Measurements from ENCODE around the gene NME2.
A peak's percentile ranks its signal among the peaks of the same experiment; 100 is the strongest.
"Not testable (repeated sequence)": the region's sequence is repeated elsewhere in the genome, so short reads cannot be mapped to it uniquely, and the experiment has no call there.

NME2 gene

DNA sequence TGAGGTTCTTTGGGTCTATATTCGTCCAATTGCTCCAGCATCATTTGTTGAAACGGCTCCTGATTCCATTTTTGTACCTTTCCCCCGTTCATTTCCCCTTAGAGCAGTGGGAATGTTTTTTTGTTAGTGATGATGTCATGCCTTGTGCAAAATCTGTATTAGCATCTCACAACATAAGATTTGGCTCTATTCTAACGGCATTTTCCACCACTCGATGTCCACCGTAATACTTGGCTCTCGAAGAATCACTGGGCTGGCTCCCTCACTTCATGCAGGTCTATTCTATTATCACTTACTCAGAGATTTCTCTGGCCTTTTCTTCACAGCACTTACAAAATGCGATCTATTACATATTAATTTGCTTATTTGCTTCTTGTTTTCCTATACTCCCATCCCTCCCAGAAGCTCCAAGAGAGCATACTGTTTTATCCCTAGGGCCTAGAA, 13.4 kb upstream of the NME2 start:
- no peak for DNase-seq (ENCODE audit: low read depth in 2 of 2, low spot score in 1 of 2)

- DNase-seq (ENCODE audit: low read depth in 2 of 2, low spot score in 1 of 2), result peak; percentile 89 to 98
Observed at GRCh38 chr17:51153210-51154072, 12.8 kb upstream of the NME2 start, which contains the start of gene NME1. NME1 (plus strand) TSS chr17:51153559; CDS start chr17:51155655, 2,096 bp downstream.

DNA sequence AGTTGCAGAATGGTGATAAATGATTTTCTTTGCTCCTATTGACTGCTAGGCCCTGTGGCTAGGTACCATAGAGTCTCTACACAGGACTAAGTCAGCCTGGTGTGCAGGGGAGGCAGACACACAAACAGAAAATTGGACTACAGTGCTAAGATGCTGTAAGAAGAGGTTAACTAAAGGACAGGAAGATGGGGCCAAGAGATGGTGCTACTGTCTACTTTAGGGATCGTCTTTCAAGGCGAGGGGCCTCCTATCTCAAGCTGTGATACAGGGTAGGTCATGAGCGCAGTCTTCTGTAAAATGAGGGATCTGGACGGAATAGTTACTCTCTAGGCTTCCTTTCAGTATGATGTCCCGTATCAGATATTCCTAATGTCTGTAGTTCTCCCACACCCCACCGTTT, 12.0 kb upstream of the NME2 start:
- no peak for DNase-seq (ENCODE audit: low read depth in 2 of 2, low spot score in 1 of 2)

DNA sequence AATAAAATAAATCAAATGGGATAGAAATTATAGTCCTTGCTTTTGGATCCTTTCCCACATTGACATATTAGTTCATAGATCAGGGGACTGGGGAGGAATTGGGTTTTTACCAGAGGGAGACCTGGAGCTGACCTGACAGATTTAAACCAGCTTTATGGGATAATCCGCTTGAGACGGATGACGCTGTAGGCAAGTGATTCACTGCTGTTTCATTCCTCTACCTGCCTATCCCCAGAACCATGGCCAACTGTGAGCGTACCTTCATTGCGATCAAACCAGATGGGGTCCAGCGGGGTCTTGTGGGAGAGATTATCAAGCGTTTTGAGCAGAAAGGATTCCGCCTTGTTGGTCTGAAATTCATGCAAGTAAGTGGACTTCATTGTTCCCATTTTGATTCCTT, 10.8 kb upstream of the NME2 start:
- no peak for DNase-seq (ENCODE audit: low read depth in 2 of 2, low spot score in 1 of 2)

DNA sequence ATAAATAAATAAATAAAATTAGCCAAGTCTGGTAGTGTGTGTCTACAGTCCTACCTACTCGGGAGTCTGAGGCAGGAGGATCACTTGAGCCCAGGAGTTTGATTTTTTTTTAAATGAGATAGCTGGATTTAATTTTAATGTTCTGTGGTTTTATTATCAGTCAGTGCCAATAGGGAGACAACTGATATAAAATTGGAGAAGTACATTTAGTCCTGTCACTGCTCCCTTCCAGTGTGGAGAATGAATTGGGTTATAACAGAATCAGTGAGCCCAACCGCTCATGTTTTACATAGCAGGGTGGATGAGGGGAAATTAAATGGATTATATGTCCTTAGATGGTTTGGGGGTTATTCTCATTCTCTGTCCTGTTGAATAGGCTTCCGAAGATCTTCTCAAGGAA, 6.6 kb upstream of the NME2 start:
- no peak for DNase-seq (ENCODE audit: low read depth in 2 of 2, low spot score in 1 of 2)

DNA sequence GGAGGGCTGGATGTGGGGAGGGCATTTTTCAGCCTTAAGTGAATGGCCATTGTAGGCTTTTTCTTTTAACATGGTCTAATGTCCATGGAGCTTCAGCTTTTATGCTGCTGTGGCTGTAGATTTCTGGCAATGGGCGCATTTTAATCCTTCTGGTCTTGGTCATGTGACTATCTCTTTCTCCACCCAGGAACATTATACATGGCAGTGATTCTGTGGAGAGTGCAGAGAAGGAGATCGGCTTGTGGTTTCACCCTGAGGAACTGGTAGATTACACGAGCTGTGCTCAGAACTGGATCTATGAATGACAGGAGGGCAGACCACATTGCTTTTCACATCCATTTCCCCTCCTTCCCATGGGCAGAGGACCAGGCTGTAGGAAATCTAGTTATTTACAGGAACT, 4.7 kb upstream of the NME2 start:
- no peak for DNase-seq (ENCODE audit: low read depth in 2 of 2, low spot score in 1 of 2)

DNA sequence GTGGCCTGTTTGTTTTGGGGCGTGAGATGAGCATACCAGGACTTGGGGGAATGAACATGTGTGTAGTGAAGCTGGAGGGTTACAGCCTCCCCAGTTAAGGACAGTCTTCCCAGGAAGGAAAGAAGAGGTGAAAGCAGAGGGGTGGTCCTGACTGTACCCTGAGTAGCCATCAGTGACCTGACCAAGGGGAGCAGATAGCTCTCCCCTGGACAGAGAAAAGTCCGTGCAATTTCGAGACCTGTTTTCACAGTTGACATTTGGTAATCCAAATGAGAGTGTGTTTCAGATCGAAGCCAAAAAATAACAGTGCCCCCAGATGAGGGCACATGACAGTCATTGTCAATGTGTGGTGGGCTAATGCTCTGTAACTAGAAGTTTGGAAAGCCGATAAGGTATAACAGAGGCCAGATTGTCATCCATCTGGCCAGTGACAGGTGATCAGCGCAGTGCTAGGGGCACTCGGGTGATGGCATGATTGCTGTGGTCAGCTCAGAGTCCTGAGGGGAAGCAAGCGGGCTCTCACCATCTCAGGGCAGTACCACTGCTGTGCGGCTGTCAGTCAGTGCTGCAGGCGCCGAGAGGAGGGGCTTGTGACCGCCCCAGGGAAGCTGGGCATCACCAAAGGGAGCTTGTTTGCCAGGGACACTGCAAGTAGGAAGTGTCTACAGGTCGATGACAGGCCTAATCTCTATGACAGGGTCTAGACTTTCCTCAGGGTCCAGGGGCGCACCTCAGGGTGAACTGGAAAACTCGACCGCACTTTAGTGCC, 1.1 kb upstream of the NME2 start:
- no peak for DNase-seq (ENCODE audit: low read depth in 2 of 2, low spot score in 1 of 2)

- DNase-seq (ENCODE audit: low read depth in 2 of 2, low spot score in 1 of 2), result no peak
Observed at GRCh38 chr17:51165680-51166197, 472 bp upstream of the NME2 start.

DNA sequence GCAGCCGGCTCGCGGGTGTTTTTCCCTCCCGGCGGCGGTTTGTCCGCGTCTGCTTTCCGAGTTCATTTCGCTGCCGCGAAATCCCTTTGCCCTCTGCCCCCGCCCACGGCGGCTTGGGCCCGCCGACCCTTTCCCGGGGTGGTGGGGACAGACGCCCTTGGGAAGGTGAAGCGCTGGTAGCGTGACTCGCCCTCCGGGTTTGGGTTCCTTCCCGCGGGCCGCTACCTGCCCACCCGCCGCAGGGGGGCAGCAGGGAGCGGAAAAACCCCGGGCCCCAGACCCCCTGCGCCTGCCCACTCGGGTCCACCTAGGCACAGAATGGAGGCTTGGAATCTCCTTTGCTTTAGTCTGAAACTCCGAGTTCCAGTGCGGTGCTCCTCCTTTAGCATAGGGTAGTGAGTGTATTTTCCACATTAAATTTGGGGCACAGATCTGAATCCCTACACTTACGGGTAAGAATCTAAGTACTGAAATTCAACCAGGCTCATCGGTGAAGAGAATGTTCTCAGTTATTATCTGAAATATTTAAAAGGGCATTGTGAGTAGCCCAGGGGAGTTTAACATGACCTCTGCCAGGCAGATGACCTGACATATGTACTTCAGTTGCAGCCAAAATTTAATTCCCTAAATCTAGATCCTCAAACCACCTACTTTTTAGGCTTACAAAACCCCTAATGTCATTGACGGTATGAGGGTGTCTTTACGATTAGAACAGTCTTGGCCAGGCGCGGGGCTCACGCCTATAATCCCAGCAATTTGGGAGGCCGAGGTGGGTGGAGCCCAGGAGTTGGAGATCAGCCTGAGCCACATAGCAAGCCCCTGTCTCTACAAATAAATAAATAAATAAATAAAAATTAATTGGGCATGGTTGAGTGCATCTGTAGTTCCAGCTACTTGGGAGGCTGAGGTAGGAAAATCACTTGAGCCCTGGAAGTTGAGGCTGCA, 1.0 kb downstream of the NME2 start:
- DNase-seq (ENCODE audit: low read depth in 2 of 2, low spot score in 1 of 2), result peak; percentile 41 to 42

- no peak for DNase-seq (ENCODE audit: low read depth in 2 of 2, low spot score in 1 of 2)
Observed at GRCh38 chr17:51169340-51169739, 3.1 kb downstream of the NME2 start.

- DNase-seq (ENCODE audit: low read depth in 2 of 2, low spot score in 1 of 2), result no peak
Observed at GRCh38 chr17:51170736-51171135, 4.5 kb downstream of the NME2 start.

DNA sequence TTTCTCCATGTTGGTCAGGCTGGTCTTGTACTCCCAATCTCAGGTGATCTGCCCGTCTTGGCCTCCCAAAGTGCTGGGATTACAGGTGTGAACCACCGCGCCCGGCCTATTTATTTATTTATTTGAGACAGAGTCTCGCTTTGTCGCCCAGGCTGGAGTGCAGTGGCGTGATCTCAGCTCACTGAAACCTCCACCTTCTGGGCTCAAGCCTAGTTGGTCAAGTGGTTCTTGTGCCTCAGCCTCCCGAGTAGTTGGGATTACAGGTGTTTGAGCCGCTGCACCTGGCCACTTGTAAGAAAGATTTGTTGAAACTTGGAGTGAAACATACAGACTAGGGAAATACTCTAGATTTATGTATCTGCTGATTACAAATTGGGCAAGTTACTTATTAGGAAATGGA, 5.8 kb downstream of the NME2 start:
- DNase-seq (ENCODE audit: low read depth in 2 of 2, low spot score in 1 of 2), result not testable (repeated sequence)

DNA sequence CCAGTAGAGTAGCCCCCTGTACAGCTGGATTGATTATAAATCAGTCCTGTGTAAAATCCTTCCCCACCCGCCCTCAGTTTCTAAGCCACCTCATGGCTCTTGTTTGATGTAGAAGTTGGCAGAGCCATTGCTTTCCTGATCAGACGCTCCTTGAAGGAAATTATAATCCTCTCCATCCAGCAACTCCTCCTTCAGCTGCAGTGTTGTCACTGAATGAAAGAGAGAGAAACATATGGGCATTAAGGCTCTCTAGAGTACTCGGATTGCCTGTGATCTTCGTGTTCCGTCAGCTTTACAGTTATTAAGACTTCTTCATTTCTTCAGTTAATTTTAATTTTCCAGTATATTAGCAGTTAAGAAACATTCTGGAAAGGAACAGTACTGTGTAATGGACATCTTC, 14.3 kb downstream of the NME2 start:
- DNase-seq (ENCODE audit: low read depth in 2 of 2, low spot score in 1 of 2), result no peak

DNA sequence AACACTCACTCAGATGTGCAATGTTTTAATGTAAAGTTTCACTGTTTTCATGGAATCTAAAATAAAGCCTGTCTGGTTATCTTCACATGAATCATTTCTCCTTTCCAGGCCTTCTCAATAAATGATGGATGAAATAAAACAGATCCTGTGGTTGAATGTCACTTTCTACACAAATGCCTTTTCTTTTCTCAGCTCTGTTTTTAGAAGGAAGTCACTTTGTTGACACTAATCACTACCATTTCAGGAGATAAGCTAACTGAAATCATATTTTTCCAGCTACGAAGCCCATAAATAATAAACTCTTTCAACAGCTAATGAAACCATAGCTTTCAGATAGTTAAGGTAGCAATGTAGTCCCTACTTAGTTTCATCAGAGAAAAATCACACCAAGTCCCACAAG, 17.9 kb downstream of the NME2 start:
- DNase-seq (ENCODE audit: low read depth in 2 of 2, low spot score in 1 of 2), result no peak

DNA sequence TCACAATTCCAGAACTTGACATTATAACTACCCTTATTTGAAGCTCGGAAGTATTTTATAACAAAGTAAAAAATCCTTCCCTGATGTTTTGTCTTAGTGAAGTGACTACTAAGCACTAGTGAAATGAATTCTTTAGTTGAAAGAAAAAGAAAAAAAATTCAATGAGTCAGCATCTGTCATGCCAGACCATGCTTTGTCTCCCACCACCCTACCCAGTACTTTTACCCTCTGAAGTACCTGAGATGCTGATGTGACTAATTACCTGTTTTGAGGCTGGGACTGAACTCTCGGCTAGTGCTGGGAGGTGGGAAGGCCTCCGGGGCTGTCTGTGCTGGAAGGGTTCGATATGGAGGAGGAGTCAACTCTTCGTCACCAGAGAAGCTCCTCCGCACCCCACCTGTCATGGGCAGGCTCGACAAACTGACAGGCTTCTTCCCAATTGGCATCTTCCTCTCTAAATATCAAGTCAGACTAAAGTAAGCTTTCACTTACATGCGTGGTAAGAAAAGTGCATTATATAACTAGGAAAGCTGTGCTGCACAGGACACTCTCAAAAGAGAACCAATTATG, 19.6 kb downstream of the NME2 start:
- DNase-seq (ENCODE audit: low read depth in 2 of 2, low spot score in 1 of 2), result no peak

GRCh38 chr17:51188271-51188833, 22.1 kb downstream of the NME2 start:
- no peak for DNase-seq (ENCODE audit: low read depth in 2 of 2, low spot score in 1 of 2)

- DNase-seq (ENCODE audit: low read depth in 2 of 2, low spot score in 1 of 2), result no peak
Observed at GRCh38 chr17:51189162-51189561, 23.0 kb downstream of the NME2 start.

DNA sequence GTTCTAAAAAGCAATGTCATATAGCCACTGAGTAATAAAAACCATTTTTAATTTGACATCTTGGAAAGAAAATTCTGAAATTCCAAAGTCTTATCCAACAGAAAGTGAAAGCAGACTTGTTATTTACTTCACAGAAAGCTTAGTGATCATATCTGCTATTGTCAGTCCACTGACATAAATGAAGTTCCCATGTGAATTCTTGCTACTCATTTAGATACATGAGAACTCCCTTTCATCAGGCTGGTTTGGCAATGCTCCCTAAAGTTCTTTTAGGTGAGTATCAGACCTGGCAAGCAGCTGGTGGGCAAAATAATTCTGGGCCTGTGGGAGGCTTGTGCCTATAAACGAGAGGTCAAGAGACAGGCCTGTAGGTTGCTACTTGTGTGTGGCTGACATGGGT, 23.4 kb downstream of the NME2 start:
- DNase-seq (ENCODE audit: low read depth in 2 of 2, low spot score in 1 of 2), result no peak

GRCh38 chr17:51191895-51192294, 25.7 kb downstream of the NME2 start:
- DNase-seq (ENCODE audit: low read depth in 2 of 2, low spot score in 1 of 2), result no peak

DNA sequence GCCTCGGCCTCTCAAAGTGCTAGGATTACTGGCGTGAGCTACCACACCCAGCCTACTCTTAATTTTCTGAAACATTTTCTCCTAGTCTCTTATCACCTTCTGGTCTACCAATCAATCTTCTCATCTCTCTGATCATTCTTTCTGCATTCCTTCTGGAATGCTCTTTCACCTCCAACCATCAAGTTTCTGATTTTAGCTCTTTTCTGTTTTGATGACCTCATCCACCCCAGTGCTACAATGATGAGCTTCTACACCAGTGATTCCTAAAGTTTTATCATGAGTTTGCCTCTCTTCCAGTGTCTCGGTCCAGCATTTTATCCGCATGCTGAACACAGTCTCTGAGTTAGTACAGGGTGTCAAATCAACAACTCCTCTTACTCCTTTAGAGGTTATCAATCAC, 31.5 kb downstream of the NME2 start:
- no peak for DNase-seq (ENCODE audit: low read depth in 2 of 2, low spot score in 1 of 2)

Measured in stimulated activated CD8-positive, alpha-beta memory T cell treated with anti-CD3 and anti-CD28 coated beads, Interleukin-4, amount 100 ng/mL, for 4 hours (primary cell).